Suppressor macrophage (primary cell): ENCODE measurements around the gene CALB2.

Experiments
- DNase-seq, 4 experiments: peaks; one replicate each; pipeline ENCODE4 v3.0.0-alpha.2; 2020 to 2022

CALB2 gene

DNA sequence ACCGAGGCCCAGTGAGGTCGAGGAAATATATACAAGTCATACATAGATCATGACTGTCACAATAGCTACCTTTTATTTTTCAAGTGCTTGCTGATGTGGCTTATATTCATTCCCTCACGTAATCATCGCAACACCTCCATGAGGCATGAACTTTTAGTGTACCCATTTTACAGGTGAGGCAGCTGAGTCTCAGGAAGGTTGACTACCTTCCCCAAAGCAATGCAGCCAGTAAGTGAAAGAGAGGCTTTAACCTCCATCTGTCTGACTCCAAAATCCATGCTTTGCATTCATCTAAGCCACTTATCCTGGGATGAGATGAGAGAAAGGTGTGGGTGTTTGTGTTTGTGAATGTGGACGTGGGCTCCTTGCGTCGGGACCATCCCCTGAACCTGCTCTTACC lies 30.8 kb downstream of the CALB2 start:
- no peak for DNase-seq

DNA sequence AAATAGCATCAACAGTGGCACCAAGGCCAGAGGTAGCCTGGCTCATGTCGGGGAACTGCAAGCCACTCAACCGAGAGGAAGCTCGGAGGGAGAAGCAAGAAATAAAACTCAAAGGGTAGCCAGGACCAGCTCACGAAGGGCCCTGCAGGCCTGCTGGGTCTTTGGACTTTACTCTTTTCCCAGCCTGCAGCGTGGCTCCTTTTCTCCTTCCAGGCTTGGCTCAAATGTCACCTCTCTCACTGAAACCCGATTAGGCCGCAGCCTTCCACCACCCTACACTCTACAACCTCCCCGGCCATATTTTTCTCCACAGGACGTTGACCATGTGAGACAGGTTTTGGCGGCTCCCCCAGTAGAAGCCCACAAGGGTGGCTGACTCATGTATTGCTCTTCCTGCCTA lies 38.1 kb downstream of the CALB2 start:
- DNase-seq: no peak

DNA sequence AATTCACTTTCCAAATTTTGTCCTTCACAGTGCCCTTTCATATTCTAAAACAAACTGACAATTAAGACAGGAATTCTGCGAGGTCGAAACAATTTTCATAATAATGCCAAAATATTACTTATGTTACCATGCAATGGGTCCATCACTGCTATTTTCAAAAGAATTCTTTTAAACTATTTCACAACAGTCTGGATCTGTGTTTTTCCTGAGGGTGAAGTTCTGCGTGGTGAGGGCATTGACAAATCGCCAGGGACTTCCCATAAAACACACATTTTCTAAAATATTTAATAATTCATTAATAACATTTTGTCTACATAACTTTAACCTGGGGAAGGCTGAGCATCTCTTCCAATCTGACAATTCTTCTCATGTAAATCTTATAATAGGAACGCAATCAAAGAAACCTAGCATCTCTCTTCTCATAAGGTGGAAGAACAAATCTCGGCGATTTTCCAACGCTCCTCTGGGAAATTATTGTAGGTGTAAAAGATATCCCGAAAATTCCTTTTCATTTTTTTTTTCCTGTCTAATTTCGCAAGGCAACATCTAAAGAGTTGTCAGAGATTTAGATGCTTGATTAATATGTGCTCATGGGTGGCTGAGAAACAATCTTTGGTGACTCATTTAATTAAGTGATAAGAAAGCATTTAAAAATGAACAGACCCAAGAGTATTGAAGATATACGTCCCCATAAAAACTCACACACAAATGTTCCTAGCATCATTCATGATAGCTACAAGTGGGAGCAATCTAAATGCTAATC lies 41.5 kb downstream of the CALB2 start:
- no peak for DNase-seq

DNA sequence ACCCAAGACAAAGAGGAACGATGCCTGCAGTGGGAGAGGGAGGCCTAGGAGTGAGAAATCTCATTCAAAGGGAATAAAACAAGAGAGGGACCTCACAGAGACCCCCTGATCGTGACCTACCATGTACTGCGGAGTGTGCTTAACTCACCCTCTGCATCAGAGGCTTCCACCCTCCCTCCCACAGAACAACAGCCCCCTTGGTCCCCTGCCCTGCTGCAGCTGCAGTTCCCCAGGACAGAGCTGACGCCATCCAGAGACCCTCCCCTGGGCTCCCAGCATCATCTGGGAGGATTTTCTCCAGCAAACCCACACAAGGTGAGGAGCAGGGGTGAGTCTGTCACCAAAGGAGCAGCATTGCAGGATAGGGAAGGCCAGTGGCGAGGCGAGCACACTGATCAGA lies 43.5 kb downstream of the CALB2 start:
- no peak for DNase-seq

DNA sequence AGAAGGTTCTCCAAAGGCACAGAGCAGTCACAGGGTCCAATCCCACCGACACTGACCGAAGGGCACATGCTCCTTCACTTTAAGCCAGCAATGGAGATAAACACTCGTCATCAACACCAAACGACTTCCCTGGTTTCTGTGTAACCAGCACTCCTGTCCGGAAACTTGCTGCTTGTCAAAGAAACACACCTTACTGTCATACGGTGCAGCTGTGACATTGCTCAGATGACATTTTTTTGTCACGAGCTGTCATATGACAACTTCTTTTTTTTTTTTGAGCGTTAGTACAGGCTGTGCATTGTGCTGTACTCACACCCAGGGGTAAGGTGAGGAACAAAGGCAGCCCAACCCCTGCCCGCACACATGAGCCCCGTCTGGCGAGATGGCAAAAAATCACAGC lies 44.2 kb downstream of the CALB2 start:
- no peak for DNase-seq

DNA sequence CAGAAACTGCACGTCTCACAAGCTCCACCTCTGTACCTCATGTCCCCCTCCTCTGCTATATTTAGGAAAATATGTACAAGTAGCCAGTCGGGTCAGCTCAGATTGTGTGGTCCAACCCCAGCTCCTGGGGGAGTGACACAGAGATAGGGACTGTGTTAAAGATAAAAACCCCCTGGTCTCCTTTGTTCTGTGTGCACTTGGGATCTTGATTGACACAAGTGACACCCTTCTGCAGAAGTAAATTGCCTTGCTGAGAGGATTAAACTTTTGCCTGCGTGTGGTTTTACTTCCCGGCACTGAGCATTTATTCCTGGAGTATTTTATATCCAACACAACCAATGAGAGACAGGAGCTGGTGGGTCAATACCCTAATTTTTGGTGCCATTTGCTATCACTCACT lies 45.8 kb downstream of the CALB2 start:
- DNase-seq: no peak

DNA sequence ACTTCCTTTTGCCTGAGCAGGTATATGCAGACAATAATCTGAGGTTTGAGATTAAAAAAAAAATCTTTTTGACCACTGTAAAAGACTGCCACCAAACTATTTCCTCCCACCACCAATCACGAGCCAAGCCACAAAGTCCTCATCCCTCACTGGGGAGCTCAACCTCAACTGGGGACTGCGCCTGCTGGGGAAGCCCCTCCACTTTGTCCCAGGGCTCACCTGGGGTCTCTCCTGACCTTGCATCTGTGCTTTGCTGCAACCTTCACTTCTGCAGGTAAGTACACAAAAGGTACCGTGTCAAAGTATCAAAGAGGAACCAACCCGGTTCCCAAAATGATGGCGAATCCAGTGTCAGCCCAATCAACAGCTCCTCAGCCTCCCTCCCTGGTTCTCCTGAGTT lies 47.8 kb downstream of the CALB2 start:
- no peak for DNase-seq

DNA sequence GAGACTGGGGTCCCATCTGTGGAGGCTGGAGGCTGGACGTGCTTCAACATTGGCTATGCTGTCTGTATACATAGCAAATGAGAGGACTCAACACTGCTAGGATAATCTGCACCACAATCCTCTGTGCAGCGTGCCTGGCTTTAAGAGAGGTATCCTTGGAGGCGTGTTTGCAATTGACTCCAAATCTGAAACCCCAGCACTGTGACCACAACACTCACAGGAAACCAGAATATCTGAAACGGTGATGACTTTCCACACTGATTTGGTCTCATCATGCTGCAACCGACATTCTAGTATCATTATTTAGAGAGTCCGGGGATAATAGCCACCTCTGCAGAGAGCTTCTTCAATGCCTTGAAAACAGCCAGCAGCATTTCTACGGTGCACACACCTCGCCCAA lies 48.2 kb downstream of the CALB2 start:
- no peak for DNase-seq

DNA sequence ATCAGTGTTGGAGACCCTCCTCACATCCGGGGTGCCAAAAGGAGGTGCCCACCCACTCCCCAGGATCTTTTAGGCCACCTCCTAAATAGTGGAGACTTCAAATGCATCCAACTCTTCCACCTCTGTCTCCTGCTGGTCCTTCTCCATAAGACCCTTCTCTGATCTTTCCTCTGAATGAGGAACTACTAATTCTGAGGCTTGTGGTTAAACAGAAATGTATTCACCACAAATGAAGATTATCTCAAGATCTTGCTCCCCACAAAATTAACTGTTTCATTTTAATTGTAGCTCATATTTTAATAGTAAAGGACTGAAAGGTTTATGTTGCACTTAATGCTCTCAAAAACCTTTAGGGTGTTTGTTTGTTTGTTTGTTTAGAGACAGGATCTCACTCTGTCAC lies 49.2 kb downstream of the CALB2 start:
- no peak for DNase-seq

DNA sequence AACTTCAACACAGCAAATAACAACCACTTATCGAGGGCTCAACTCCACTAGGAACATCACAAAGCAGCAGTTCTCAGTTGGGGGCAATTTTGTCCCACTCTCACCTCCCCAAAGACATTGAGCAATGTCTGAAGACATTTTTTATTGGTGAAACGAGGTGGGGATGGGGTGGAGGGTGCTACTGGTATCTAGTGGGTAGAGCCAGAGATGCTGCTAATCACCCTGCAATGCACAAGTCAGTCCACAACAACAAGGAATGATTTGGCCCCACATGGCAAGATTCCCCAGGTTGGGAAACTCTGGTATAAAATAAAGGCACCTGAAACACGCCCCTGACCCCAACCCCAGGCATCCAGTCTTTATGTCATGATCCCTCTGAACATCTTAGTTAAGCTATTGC lies 50.0 kb downstream of the CALB2 start:
- DNase-seq: no peak

DNA sequence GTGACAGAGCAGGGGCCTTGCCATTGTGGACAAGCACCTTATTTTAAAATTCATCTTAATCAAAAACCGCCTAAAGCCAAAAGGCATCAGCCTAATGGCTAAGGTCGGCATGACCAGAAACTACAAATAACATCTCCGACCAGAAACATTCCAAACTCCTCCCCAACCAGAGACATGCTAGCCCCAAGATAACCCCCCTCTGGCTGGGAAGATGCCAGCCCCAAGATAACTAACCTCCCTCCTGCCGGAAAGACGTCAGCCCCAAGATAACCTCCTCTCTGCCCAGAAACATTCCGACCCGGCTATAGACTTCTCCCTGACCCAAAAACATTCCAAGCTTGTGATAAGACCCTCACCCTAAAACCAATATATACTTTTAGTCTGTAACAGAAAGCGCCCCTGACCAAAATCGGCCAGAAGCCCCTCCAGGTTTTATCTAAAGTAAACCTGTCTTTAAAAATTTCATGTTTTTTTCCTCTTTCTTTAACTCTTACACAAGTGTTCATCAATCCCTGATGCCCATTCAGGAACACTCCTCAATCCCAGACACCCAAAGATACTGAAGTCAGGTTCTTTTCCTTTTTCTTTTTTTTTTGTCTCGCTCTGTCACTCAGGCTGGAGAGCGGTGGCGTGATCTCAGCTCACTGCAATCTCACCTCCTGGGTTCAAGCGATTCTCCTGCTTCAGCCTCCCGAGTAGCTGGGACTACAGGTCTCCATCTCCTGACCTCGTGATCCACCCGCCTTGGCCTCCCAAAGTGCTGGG lies 50.7 kb downstream of the CALB2 start:
- DNase-seq: no peak

DNA sequence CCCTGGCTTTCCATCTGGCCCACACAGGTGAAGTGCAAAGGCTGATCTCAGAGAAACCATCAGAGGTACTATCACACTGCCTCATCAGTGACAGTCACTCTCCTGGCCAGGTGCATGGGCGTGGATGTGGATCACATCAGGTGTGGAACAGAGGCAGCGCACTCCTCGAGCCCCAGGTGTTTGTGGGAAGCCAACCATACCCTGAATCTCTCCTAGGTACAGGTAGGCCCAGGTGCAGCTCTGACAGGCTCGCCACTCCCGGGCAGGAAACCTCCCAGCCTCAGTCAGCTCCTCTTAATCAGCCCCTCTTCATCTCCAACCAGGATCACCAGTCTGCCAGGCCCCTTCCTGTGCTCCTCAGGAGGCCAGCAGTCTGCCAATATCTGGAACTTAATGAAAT lies 51.6 kb downstream of the CALB2 start:
- DNase-seq: no peak

DNA sequence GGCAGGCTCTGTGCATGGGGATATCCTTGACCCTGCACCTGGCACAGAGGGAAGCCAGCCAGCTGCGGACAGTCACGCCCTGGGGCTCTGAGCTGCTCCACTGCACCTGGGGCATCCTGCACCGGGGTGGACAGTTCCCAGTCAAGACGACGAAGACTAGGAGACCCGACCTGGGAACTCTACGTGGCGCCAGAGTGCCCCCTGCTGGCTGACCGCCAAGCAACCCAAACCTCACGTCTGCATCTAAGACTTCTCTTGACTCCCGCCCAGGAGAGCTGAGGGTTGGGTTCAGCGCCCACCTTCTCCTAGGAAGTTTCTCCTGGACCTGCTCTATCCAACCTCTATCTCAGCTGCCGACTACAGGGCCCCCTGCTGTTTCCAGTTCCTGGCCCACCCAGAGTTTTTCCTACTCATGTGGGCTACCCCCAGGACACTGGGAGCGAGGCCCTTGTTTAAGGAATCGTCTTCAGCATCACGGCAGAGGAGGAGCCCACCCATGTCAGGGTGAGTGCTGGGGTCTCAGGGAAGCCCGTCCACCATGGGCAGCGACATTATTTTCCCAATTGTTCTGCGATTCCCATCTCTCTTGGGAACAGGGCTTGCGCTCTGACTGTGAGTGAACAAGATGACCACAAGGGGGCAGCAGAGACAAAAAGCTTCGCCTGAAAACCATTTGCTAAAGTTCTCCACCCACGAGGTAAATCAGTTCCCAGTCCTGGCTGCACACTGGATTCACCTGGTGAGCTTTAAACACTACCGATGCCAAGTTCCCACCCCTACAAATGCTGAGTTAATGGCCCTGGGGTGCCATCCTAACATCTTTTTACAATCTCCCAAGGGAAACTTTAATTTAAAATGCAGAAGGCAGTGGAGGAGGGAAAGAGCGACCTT lies 54.0 kb downstream of the CALB2 start:
- DNase-seq: peak; percentile 77 to 88 (median 86)

DNA sequence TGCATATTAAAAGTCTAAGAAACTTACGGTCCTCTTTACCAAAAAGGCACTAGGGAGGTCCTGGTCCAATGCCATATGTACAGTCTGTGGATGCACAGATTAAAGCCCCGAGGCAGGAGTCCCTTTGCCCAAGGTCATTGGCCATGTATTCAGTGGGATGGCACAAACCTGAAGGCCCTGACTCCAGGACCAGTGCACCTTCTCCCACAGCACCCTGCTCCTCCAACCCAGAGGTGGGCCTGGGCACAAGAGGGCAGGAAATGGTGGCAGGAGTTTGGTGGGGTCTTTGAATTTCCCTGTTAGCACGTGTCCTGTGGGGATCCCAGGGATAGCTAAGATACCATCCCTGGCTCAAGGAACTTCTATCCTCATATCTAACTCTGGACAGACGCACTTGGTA lies 54.8 kb downstream of the CALB2 start:
- DNase-seq: no peak

DNA sequence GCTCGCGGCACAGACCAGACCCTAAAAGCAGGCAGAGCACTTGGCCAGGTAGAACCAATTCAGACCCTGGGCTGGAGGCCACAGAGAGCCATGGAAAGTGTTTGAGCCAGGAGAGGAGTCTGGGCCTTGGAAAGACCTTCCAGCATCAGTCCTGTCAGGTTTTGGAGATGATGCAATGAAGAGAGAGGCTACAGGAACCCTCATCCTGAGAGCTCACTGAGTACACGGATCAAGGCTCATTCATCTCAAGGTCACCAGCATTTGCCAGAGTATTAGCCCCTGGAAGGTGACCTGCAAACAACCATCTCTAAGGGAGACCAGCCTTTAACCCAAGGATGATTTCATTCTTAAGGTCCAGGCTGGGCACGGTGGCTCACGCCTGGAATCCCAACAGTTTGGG lies 55.5 kb downstream of the CALB2 start:
- DNase-seq: no peak

DNA sequence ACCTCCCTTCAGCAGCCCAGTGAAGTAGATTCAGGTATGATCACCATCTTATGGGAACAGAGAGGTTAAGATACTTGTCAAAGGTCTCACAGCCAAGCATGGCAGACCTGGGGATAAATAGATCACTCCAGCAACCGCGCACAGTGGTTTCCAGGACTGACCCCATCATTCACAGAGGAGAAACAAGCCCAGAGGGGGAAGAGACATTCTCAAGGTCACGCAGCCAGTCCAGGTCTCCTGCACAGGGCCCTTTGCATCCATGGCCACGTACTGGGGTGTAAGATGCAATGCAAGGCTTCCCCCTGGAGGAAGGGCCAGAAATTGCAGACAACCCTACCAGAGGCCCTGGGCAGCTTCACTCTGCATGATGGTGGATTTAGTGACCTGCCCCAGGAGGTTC lies 63.4 kb downstream of the CALB2 start:
- DNase-seq: peak; percentile 26 to 54 (median 38)

DNA sequence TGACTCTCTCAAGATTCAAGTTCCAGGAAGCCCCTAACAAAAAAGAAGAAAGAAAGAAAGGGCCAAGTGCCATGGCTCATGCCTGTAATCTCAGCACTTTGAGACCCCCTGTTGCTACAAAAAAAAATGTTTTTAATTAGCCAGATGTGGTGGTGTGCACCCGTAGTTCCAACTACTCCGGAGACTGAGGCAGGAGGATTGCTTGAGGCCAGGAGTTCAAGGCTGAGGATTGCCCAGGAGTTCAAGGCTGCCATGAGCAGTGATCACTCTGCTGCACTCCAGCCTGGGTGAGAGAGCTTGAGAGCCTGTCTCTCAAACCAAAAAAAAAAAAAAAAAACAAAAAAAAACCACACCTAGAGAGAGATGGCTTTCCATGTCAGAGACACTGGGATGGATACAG lies 64.5 kb downstream of the CALB2 start:
- no peak for DNase-seq

DNA sequence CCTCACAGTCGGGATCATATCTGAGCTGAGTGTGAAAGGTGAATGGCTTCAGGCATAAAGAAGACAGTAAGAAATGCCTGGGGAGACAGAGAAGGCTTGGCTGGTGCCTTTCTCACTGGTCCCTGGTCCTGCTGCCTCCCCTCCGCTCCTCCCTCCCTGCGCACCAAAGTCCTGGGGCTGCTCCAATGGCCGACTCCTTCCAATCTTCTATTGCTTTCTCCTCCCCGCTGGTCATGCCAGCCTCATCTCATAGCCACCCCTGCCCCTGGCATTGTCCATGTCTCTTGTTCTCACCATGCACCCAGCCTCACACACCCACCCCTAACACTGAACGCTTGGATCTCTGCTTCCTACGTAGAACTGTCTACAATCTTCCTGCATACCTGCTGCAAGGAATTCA lies 65.3 kb downstream of the CALB2 start:
- DNase-seq: no peak

DNA sequence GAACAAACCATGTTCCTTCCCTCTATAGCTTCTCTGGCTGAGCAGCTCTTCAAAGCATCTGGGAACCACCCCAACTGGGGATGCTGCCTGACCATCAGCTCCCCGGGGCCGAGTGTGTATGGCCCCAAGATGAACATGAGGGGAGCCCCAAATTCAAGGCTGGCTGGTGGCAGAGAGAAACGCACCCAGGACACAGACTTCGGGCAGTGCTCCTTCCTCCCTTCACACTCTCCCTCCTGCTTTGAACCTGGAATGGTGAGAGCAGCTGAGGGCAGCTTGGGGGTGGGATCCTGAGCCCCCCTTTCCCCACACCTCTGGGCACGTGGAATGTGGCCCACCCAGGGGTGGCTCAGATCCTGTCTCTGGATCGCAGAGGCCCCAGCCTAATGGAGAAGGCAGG lies 66.1 kb downstream of the CALB2 start:
- DNase-seq: no peak

DNA sequence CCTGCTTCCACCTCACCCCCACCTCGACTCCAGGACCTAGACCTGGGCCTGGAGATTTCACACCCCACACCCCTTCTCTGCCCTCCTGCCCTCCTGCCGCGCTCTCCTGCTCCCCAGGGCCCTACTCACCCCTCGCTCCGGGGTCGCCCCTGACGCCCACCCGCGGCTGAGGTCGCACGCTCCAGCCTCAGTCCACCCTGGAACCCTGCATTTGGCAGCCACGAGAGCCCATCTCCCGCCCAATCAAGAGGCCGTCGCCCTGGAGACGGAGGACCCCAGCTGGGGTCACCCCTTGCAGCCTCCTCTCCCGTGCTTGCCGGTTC lies 67.2 kb downstream of the CALB2 start:
- no peak for DNase-seq

DNA sequence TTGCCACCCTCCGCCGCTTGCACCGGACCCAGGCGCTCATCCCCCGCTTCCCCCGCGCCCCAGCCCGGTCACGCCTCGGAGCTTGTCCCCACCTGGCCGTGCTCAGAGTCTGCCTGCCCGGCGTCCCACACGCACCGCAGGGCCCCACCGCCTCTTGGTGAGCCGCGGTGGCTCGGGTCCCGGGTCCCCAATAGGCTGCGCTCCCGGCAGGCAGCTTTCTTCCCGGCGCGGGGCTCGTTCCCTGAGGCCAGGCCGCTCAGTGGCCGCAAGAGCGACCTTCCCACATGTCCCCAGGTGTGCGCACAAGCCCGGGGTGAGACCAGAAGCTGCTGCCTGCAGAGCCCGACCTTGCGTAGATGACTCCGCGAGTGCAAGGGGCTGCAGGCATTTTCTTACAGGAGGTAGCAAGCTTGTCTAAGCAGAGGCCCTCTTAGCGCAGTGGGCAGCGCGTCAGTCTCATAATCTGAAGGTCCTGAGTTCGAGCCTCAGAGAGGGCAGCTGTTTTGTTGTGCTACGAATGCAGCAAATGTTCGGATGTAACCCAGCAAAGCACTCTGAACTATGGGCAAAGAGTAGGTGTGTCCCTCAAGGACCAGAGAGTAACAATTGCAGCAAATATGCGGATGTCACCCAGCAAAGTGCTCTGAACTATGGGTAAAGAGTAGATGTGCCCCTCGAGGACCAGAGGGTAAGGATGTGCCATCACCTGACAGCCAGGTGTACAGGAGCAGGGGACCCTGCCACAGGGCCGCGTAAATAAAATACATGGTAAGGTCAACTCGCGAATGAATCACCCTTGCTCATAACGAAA lies 67.8 kb downstream of the CALB2 start:
- peak in 3 of 4 experiments; percentile 4 to 6 (median 5) for DNase-seq

DNA sequence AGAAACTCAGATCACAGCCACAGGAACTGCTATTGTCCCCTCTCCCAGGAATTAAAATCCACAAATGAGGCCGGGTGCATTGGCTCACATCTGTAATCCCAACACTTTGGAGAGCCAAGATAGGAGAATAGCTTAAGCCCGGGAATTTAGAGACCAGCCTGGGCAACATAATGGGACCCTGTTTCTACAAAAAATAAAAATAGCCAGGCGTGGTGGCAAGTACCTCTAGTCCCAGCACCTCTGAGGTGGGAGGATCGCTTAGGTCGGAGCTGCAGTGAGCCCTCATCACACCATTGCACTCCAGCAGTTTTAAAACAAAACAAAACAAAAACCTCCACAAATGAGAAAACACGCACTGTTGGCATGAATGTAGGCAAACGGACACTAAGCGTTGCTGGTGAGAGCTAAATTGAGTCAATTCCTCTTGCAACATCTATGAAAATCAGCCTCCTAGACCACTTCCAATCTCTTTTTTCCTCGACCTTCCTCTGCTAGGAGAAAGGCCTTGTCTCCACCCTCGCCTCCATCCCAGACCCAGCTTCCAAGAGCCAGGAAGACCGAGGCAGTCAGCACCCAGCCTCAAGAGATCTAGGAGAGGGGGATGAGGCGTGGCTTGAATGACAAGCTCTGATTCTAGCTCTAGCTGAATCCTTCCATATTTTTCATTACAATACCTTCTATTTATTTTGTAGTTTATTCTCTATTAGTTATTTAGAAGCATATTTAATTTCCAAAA lies 68.5 kb downstream of the CALB2 start:
- no peak for DNase-seq
